Breast epithelium (tissue), 3 donors: ENCODE measurements around the gene OSGEP.

Source experiments
- CTCF ChIP-seq, 3 donors: fragments of 450-650 bp; IDR thresholded peaks; one replicate each; pipeline ENCODE4 v1.5.1; 2016 to 2017; ENCODE audit warnings: antibody characterized with exemption in 3 of 3, mild to moderate bottlenecking in 3 of 3, moderate library complexity in 3 of 3
- POLR2A ChIP-seq: fragments of 450-650 bp; IDR thresholded peaks from one replicate; pipeline ENCODE4 v1.6.1; 2016; ENCODE audit warnings: antibody characterized with exemption, mild to moderate bottlenecking, moderate library complexity

- peak in 1 of 3 donors; percentile 5 for TF ChIP-seq CTCF (IDR thresholded peaks at IDR 0.05)
- no peak for TF ChIP-seq POLR2A
These were observed at the start of gene OSGEP, which contains the start of gene APEX1 for GRCh38 chr14:20454516-20455354.
